CD4-positive, alpha-beta memory T cell (primary cell): ENCODE measurements around the gene HDAC7. TPM values are rescaled to one million over a fixed set of nuclear protein-coding genes. Genes with fewer than 3 reads are reported as not detected.
"Not testable (repeated sequence)": the region's sequence is repeated elsewhere in the genome, so short reads cannot be mapped to it uniquely, and the experiment has no call there.

Experiments
- CTCF ChIA-PET: fragments of 350-600 bp; sonication (Branson Sonifier 250); formaldehyde crosslinking; loops from one replicate; lab custom pipeline; 2021; ENCODE audit warnings: inconsistent platforms; ENCODE audit not compliant: partially characterized antibody; lab: Charles Lee
- POLR2A ChIA-PET: fragments of 350-600 bp; sonication (Branson Sonifier 250); formaldehyde crosslinking; loops from one replicate; lab custom pipeline; 2021; ENCODE audit not compliant: partially characterized antibody; lab: Charles Lee
- DNase-seq, 5 donors: peaks; one replicate each; pipeline versions ENCODE4 v3.0.0 to v3.0.0-alpha.2; 2020 to 2022; ENCODE audit warnings: mixed read lengths in 1 of 5
- H3K27ac ChIP-seq: one replicate; pipeline ENCODE4 v1.7.0; 2013; ENCODE audit warnings: low read depth, low read length
- H3K27me3 ChIP-seq: 2 replicates; pipeline ENCODE4 v1.7.0; 2013; ENCODE audit warnings: mild to moderate bottlenecking, low read length, moderate library complexity; ENCODE audit not compliant: insufficient read depth
- H3K36me3 ChIP-seq: 2 replicates; pipeline ENCODE4 v1.7.0; 2013; ENCODE audit warnings: mild to moderate bottlenecking, low read length, moderate library complexity; ENCODE audit not compliant: insufficient read depth
- H3K4me1 ChIP-seq: 2 replicates; pipeline ENCODE4 v1.7.0; 2013; ENCODE audit warnings: mild to moderate bottlenecking, low read length, moderate library complexity; ENCODE audit not compliant: insufficient read depth
- H3K4me3 ChIP-seq, 2 donors: one replicate each; pipeline ENCODE4 v1.7.0; 2013; ENCODE audit warnings: low read length in 2 of 2, mild to moderate bottlenecking in 1 of 2
- H3K9me3 ChIP-seq, 2 donors: one replicate each; pipeline ENCODE4 v1.7.0; 2013; ENCODE audit warnings: low read length in 2 of 2, control low read depth in 1 of 2; ENCODE audit not compliant: control insufficient read depth in 1 of 2
- H3K27ac Mint-ChIP-seq, 7 donors: one replicate each; pipeline ENCODE4 v1.8.0; 2020 to 2021; ENCODE audit warnings: mixed read lengths in 7 of 7, mild to moderate bottlenecking in 6 of 7, inconsistent platforms in 3 of 7, moderate library complexity in 3 of 7
- H3K27me3 Mint-ChIP-seq, 2 donors: one replicate each; pipeline ENCODE4 v1.8.0; 2020 to 2021; ENCODE audit warnings: mixed read lengths in 2 of 2
- H3K36me3 Mint-ChIP-seq, 2 donors: one replicate each; pipeline ENCODE4 v1.8.0; 2020 to 2021; ENCODE audit warnings: mixed read lengths in 2 of 2, inconsistent platforms in 1 of 2, mild to moderate bottlenecking in 1 of 2
- H3K4me1 Mint-ChIP-seq, 4 donors: one replicate each; pipeline ENCODE4 v1.8.0; 2020 to 2021; ENCODE audit warnings: mixed read lengths in 4 of 4, mild to moderate bottlenecking in 1 of 4
- H3K4me3 Mint-ChIP-seq, 8 donors: one replicate each; pipeline ENCODE4 v1.8.0; 2020 to 2021; ENCODE audit warnings: mixed read lengths in 8 of 8, mild to moderate bottlenecking in 7 of 8, moderate library complexity in 6 of 8, inconsistent platforms in 3 of 8
- H3K9me3 Mint-ChIP-seq, 8 donors: one replicate each; pipeline ENCODE4 v1.8.0; 2020 to 2021; ENCODE audit warnings: mixed read lengths in 8 of 8, mild to moderate bottlenecking in 5 of 8, inconsistent platforms in 3 of 8, moderate library complexity in 1 of 8
- intact Hi-C: fragments of 100-400 bp; cut with micrococcal nuclease; formaldehyde crosslinking; loops from one replicate; pipeline ENCODE4 v1.15.1; 2023
- polyA plus RNA-seq, 2 donors: library from polyadenylated mRNA; unstranded; fragments of 300-500 nt; fragmentation: Illumina TruSeq; gene quantifications; one replicate each; pipeline ENCODE4 v1.2.3, GENCODE V29; 2021
- total RNA-seq, 2 experiments: library from RNA; stranded (reverse); gene quantifications; one replicate each; pipeline ENCODE4 v1.2.3, GENCODE V29; 2021

Gene HDAC7
- total and polyA plus RNA-seq, 4 experiments from 2014 or later, result 7.9 to 142 (median 83.1) TPM

DNA sequence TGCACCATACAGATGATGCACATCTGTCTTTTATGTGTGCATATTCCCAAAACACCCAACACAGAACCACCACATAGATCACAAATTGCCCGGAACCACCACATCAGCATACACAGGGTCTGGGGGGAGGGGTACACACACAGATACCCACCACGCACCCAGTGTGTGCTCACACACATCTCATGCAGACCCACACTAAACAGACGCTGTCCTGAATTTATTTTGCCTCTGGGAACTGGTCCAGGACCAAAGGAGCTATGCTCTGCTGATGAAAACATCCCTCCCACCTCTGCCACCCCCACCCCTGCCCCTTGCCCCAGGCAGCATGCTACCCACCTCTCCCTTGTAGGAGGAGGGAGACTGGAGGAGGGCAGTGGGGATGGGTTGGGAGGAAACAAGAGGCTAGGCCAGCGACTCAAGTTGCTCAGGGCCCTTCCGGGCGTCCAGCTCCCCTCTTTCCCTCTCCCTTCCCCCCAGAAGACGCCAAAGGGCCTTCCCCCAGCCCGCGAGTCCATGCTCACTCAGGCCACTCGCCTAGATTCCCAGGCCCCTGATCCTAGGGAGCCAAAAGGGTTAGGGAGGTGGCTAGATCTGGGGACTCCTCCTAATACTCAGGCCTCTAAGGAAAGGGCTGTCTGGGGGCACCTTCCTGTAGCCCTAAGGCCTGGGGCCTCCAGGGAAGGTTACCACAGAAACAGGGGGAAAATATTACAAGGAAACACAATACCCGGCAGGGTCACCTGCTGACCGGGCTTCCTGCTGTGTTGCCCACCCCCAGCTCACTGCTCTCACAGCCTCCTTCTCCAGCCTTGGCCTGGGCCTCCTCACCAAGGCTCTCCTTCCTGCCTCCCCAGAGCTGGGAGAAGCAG lies 3.1 kb downstream of the HDAC7 start:
- Histone ChIP-seq H3K27me3 (no peaks in the 10 kb centered on the region), H3K27ac (peak overlapping the region; percentile 79), H3K9me3 (no peaks in the 10 kb centered on the region), H3K4me3 (peak overlapping the region in 1 of 2 donors; percentile 79), H3K36me3 (no peaks in the 10 kb centered on the region), H3K4me1 (peaks cover 85% of the 10 kb centered on the region)
- intact Hi-C loops, result no loop called here
- CTCF ChIA-PET, result interaction anchor here (0.8 to 6.9 kb wide), 17 partner anchors 6 to 74 kb away, joined by 3 to 223 read pairs (median 7); no protein-coding TSS in a partner anchor
- peaks cover 59 to 89% (median 74%) of the 10 kb centered on the region in 4 donors for H3K4me1 Mint-ChIP-seq
- peaks cover 0 to 2% (median 0%) of the 10 kb centered on the region in 8 donors for H3K9me3 Mint-ChIP-seq
- peaks cover 0 to 16% of the 10 kb centered on the region in 2 donors for H3K36me3 Mint-ChIP-seq
- no peak for DNase-seq
- POLR2A ChIA-PET, result interaction anchor here (0.9 to 8.2 kb wide), 9 partner anchors 7 to 110 kb away, joined by 3 to 270 read pairs (median 7); partner anchors contain the start of genes RPAP3 and SLC48A1
- peak overlapping the region; percentile 91 to 98 (median 95) for H3K27ac Mint-ChIP-seq
- peak overlapping the region; percentile 88 to 97 (median 94) for H3K4me3 Mint-ChIP-seq
- H3K27me3 Mint-ChIP-seq, result no peaks in the 10 kb centered on the region

DNA sequence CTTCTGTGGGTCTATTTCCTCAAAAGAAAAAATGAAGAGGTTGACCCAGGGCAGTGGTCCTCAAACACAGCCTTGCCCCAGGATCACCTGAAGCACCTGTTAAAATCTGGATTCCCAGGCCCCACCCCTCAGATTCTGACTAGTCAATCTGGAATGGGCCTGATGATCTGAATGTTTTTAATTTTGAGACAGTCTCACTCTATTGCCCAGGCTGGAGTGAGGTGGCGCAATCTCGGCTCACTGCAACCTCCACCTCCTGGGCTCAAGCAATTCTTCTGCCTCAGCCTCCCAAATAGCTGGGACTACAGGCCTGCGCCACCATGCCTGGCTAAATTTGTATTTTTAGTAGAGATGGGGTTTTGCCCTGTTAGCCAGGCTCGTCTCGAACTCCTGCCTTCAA lies 4.3 kb downstream of the HDAC7 start:
- H3K27me3 ChIP-seq, H3K27me3 Mint-ChIP-seq, DNase-seq, intact Hi-C loops, H3K9me3 Mint-ChIP-seq, H3K4me3 ChIP-seq, H3K36me3 ChIP-seq, H3K9me3 ChIP-seq: not testable (repeated sequence)
- Histone ChIP-seq H3K4me1 (peaks cover 85% of the 10 kb centered on the region), H3K27ac (peak overlapping the region; percentile 91)
- Mint-ChIP-seq H3K36me3 (peaks cover 0 to 19% of the 10 kb centered on the region in 2 donors), H3K4me3 (peak overlapping the region in 6 of 8 donors; percentile 31 to 92 (median 86)), H3K27ac (peak overlapping the region; percentile 69 to 98 (median 97)), H3K4me1 (peaks cover 62 to 89% (median 75%) of the 10 kb centered on the region in 4 donors)
- ChIA-PET POLR2A (interaction anchor here (8.2 to 21.9 kb wide), 2 partner anchors 5 to 18 kb away, joined by 196 to 516 read pairs; no protein-coding TSS in a partner anchor), CTCF (interaction anchor here (20.2 kb wide), 1 partner anchor 19 kb away, joined by 568 read pairs; no protein-coding TSS in a partner anchor)

DNA sequence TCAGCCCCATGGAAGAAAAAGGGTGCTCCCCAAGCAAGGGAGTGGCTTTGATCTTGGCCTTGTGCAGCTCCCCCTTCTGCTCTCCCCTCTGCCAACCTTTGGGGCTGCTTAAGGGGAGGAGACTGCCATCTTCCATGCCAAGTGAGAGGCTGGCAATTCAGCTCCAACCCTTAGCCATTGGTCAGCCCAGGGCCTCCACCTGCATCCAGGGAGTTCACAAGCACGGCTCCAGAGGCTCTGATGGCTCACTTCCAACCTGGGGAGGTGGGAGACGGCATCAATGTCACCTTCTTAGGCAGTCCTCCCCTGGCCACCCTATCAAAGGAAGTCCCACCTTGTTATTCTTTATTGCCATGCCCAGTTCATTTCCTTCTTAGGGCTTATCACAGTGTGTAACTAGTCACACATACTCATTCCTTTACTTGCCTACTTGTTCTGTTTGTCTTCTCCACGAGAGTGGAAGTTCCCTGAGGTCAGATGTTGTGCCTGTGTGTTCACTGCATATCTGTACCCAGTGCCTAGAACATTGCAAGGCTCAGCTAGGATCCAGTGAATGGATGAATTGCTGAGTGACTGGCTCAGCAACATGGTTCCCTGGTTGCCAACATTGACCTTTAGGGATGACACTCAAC lies 5.0 kb downstream of the HDAC7 start:
- Mint-ChIP-seq H3K4me3 (peak overlapping the region in 7 of 8 donors; percentile 54 to 92 (median 84)), H3K27me3 (no peaks in the 10 kb centered on the region), H3K9me3 (no peaks in the 10 kb centered on the region), H3K4me1 (peaks cover 64 to 92% (median 78%) of the 10 kb centered on the region in 4 donors), H3K36me3 (peaks cover 0 to 19% of the 10 kb centered on the region in 2 donors), H3K27ac (peak overlapping the region; percentile 93 to 99 (median 97))
- Histone ChIP-seq H3K4me1 (peaks cover 89% of the 10 kb centered on the region), H3K4me3 (no peak overlapping the region), H3K36me3 (no peaks in the 10 kb centered on the region), H3K9me3 (no peaks in the 10 kb centered on the region), H3K27me3 (no peaks in the 10 kb centered on the region), H3K27ac (peak overlapping the region; percentile 91)
- intact Hi-C loops, result no loop called here
- DNase-seq, result no peak
- POLR2A ChIA-PET, result interaction anchor here (1.4 to 21.9 kb wide), 5 partner anchors 5 to 57 kb away, joined by 5 to 516 read pairs (median 73); partner anchors contain the start of gene HDAC7
- CTCF ChIA-PET, result interaction anchor here (1.6 to 20.2 kb wide), 5 partner anchors 7 to 73 kb away, joined by 5 to 568 read pairs (median 13); partner anchors contain the start of gene SLC48A1

DNA sequence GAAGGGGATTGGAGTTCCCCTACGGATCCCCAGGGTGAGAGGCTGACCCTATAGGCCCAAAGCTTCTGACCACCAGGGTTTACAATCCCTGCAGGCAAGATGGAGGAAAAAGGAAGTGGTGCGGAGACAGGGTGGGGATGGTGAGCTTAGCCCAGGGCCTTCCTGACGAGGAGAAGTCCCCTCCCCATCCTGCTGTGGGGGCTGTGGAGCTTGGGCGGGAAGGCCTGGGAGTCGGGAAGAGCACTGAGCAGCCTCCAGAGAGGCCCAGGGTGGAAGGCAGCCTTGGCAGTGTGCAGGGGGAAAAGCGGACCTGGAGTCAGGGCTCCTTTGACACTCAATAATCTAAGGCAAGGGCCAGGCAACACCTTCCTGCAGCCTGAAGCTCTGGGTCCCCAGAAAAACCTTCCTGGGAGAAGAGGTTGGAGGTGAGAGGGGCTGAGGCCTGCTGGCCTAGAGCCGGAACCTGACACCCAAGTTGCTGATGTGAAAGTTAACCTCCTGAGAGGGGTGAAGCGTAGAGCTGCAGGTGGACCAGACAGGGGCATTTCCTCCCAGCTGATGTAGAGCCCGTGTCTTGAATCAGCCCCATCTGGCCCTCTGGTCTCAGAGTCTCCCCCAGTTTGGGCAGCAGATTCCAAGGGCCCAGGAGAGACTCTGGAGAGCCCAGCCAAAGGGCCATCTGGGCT lies 6.0 kb downstream of the HDAC7 start:
- H3K4me3 Mint-ChIP-seq, result peak overlapping the region; percentile 82 to 92 (median 86)
- H3K27me3 Mint-ChIP-seq, result no peaks in the 10 kb centered on the region
- peak overlapping the region; percentile 93 to 99 (median 97) for H3K27ac Mint-ChIP-seq
- no peak for DNase-seq
- H3K27me3 ChIP-seq, result no peaks in the 10 kb centered on the region
- ChIA-PET POLR2A (interaction anchor here (0.7 to 21.9 kb wide), 16 partner anchors 6 to 293 kb away, joined by 3 to 516 read pairs (median 6); partner anchors contain the start of genes HDAC7, RPAP3, SENP1 and SLC48A1), CTCF (interaction anchor here (0.6 to 20.2 kb wide), 13 partner anchors 8 to 386 kb away, joined by 3 to 568 read pairs (median 4); partner anchors contain the start of genes ASB8 and SLC48A1)
- H3K27ac ChIP-seq, result peak overlapping the region; percentile 91
- intact Hi-C loops, result loop anchor here (1.0 kb wide), 4 partner anchors 11 to 40 kb away; partner anchors contain the start of gene SLC48A1
- peaks cover 70 to 100% (median 87%) of the 10 kb centered on the region in 4 donors for H3K4me1 Mint-ChIP-seq
- no peaks in the 10 kb centered on the region for H3K9me3 ChIP-seq
- peak overlapping the region; percentile 57 to 80 for H3K4me3 ChIP-seq
- H3K36me3 ChIP-seq, result no peaks in the 10 kb centered on the region
- no peaks in the 10 kb centered on the region for H3K9me3 Mint-ChIP-seq
- peaks cover 0 to 19% of the 10 kb centered on the region in 2 donors for H3K36me3 Mint-ChIP-seq
- peaks cover 97% of the 10 kb centered on the region for H3K4me1 ChIP-seq

DNA sequence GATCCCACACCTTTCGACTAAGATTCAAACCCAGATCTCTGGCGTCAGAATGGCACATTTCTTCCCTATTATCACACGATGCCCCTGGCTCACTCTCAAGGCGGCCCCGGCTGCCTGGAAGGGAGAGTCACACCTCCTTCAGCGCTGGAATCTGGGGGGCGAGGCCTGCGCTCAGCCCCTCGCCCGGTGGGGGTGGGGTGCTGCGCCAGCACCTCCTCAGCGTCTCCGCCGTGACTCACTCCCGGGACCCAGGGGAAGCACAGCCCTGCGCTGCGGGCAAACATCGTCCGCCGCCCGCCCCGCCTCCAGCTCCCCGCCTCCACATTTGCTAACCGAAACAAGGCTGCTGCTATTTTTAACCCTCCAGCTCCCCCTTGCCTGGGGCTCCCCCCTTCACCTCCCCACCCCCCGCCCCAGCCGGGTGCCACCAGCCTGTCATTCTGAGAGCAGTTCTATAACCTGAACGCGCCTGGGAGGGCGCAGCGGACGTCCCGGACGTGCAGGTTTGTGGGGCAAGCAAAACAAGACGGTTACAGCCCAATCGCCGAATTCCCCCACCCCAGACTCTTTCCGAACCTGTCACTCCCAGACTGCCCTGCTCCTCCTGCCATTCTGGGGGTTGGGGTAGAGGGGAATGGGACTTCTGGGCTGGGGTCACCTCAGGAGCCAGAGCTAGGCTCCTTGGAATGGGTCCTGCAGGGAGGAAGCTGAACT lies 6.7 kb downstream of the HDAC7 start:
- intact Hi-C loops, result loop anchor here (1.0 kb wide), 4 partner anchors 11 to 40 kb away; partner anchors contain the start of gene SLC48A1
- DNase-seq, result peak; percentile 79 to 97 (median 85)
- POLR2A ChIA-PET, result interaction anchor here (0.9 to 21.9 kb wide), 15 partner anchors 6 to 293 kb away, joined by 3 to 516 read pairs (median 6); partner anchors contain the start of genes HDAC7, RPAP3, SENP1 and SLC48A1
- H3K27me3 ChIP-seq, result no peaks in the 10 kb centered on the region
- no peaks in the 10 kb centered on the region for H3K36me3 ChIP-seq
- H3K9me3 ChIP-seq, result no peaks in the 10 kb centered on the region
- peak overlapping the region; percentile 82 to 92 (median 86) for H3K4me3 Mint-ChIP-seq
- peaks cover 97% of the 10 kb centered on the region for H3K4me1 ChIP-seq
- peak overlapping the region; percentile 93 to 99 (median 97) for H3K27ac Mint-ChIP-seq
- CTCF ChIA-PET, result interaction anchor here (0.6 to 20.2 kb wide), 14 partner anchors 9 to 387 kb away, joined by 3 to 568 read pairs (median 4); partner anchors contain the start of genes ASB8 and SLC48A1
- peak overlapping the region; percentile 91 for H3K27ac ChIP-seq
- peak overlapping the region; percentile 57 to 80 for H3K4me3 ChIP-seq
- H3K36me3 Mint-ChIP-seq, result peaks cover 0 to 16% of the 10 kb centered on the region in 2 donors
- peaks cover 73 to 100% (median 88%) of the 10 kb centered on the region in 4 donors for H3K4me1 Mint-ChIP-seq
- H3K9me3 Mint-ChIP-seq, result no peaks in the 10 kb centered on the region
- H3K27me3 Mint-ChIP-seq, result no peaks in the 10 kb centered on the region
